AG04450 (cell line): ENCODE data around the gene SPRR2G. TPM values are rescaled to one million over a fixed set of nuclear protein-coding genes. Genes with fewer than 3 reads are reported as not detected.
"Not testable (repeated sequence)": the region's sequence is repeated elsewhere in the genome, so short reads cannot be mapped to it uniquely, and the experiment has no call there.

Source experiments
- CTCF ChIA-PET: fragments of 300-600, 350-600 bp; formaldehyde crosslinking; extraction: SDS; loops from one replicate; lab custom pipeline; 2022; ENCODE audit warnings: antibody characterized with exemption, inconsistent platforms; lab: Charles Lee
- POLR2A ChIA-PET: fragments of 350-600 bp; formaldehyde crosslinking; extraction: SDS; loops from one replicate; lab custom pipeline; 2021; ENCODE audit warnings: antibody characterized with exemption, inconsistent platforms; lab: Yijun Ruan, JAX
- DNase-seq: peaks from one replicate; pipeline ENCODE4 v3.0.0-alpha.2; 2011; ENCODE audit warnings: low read depth, low spot score
- H3K27ac ChIP-seq: one replicate; pipeline ENCODE4 v1.5.1; 2012; ENCODE audit warnings: low read depth, low read length, control low read depth
- H3K27me3 ChIP-seq: one replicate; pipeline ENCODE4 v1.6.0; 2012; ENCODE audit warnings: low read length; ENCODE audit not compliant: control insufficient read depth, insufficient read depth
- H3K4me3 ChIP-seq: 2 replicates; pipeline ENCODE4 v1.5.1; 2011; ENCODE audit warnings: mild to moderate bottlenecking, low read depth, low read length, control low read depth
- H3K9me3 ChIP-seq: 2 replicates; pipeline ENCODE4 v1.5.1; 2012; ENCODE audit warnings: low read length; ENCODE audit not compliant: control insufficient read depth, insufficient read depth
- CTCF ChIP-seq: IDR thresholded peaks from 2 replicates; pipeline ENCODE4 v1.5.1; 2011; ENCODE audit warnings: low read depth, low read length, control low read depth, inconsistent platforms
- polyA plus RNA-seq: library from polyadenylated mRNA; depleted of rRNA; stranded (reverse); fragments of >200 nt; gene quantifications from 2 replicates; pipeline ENCODE4 v1.2.3, GENCODE V29; 2011; rRNA removed
- small RNA-seq: library from RNA; depleted of rRNA; stranded (forward); fragments of <200 nt; gene quantifications from one replicate; pipeline ENCODE3, GENCODE V24; 2012; ENCODE audit warnings: low read depth; ENCODE audit not compliant: insufficient read length

The SPRR2G gene
- polyA plus RNA-seq, 1 experiment = not detected

GRCh38 chr1:153119491-153119971 lies 31.2 kb downstream of the SPRR2G start:
- Histone ChIP-seq H3K27ac (no peak overlapping the region), H3K27me3 (no peaks in the 10 kb centered on the region), H3K4me3 (no peak overlapping the region), H3K9me3 (no peaks in the 10 kb centered on the region)
- TF ChIP-seq CTCF = no peak
- DNase-seq = no peak
- ChIA-PET CTCF (no interaction called here), POLR2A (no interaction called here)

- H3K9me3 ChIP-seq, DNase-seq, H3K27ac ChIP-seq, POLR2A ChIA-PET, H3K4me3 ChIP-seq, CTCF ChIA-PET, H3K27me3 ChIP-seq: not testable (repeated sequence)
Measured at GRCh38 chr1:153115264-153115663, 35.4 kb downstream of the SPRR2G start.

GRCh38 chr1:153113416-153113815 lies 37.3 kb downstream of the SPRR2G start, which contains the start of gene SPRR2F:
Gene SPRR2F (minus strand): TSS chr1:153113516. CDS start chr1:153112733, 783 bp downstream.
- ChIA-PET CTCF (no interaction called here), POLR2A (no interaction called here)
- no peak for DNase-seq
- Histone ChIP-seq H3K27ac (no peak within 1 kb of the TSS), H3K9me3 (no peaks in the 10 kb centered on the region), H3K4me3 (no peak within 1 kb of the TSS), H3K27me3 (no peaks in the 10 kb centered on the region)
- TF ChIP-seq CTCF = no peak

- H3K4me3 ChIP-seq, CTCF ChIA-PET, H3K27ac ChIP-seq, H3K27me3 ChIP-seq, H3K9me3 ChIP-seq, POLR2A ChIA-PET, DNase-seq: not testable (repeated sequence)
Measured at GRCh38 chr1:153112454-153112853, 38.2 kb downstream of the SPRR2G start.

DNA sequence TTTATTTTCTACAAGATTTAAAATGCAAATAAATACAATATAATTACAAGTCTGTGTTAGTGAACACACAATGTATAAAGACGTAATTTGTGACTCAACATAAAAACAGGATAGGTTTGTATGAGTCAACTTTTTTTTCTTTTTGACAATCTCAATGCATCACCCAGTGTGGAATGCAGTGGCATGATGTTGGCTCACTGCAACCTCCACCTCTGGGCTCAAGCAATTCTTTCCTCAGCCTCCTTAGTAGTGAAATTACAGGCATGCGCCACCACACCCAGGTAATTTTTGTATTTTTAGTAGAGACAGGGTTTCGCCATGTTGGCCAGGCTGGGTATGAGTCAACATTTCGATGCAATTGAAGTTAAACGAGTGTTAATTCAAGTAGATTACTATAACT lies 50.4 kb downstream of the SPRR2G start:
- H3K27ac ChIP-seq = no peak overlapping the region
- no peak overlapping the region for H3K4me3 ChIP-seq
- ChIA-PET CTCF (no interaction called here), POLR2A (no interaction called here)
- H3K27me3 ChIP-seq = no peaks in the 10 kb centered on the region
- no peak for TF ChIP-seq CTCF
- H3K9me3 ChIP-seq = no peaks in the 10 kb centered on the region
- DNase-seq = no peak

Small RNA genes lying within 50 kb of the gene (small RNA-seq; reads per million reads assigned to genes)
- not detected for gene SPRR2C

Other genes with a start within 250 kb of the SPRR2G start
- not detected in 2 replicates for gene IVL, start 242.3 kb downstream of the SPRR2G start, polyA plus RNA-seq
- gene SPRR5, start 203.7 kb downstream of the SPRR2G start, polyA plus RNA-seq = not detected in 2 replicates
- gene SPRR4, start 180.2 kb downstream of the SPRR2G start, polyA plus RNA-seq = not detected in 2 replicates
- gene SPRR1A, start 166.8 kb downstream of the SPRR2G start, polyA plus RNA-seq = not detected in 2 replicates
- not detected in 2 replicates for gene SPRR3, start 149.1 kb downstream of the SPRR2G start, polyA plus RNA-seq
- gene SPRR1B, start 119.7 kb downstream of the SPRR2G start, polyA plus RNA-seq = not detected in 2 replicates
- gene SPRR2D, start 109.8 kb downstream of the SPRR2G start, polyA plus RNA-seq = not detected in 2 replicates
- gene SPRR2A, start 93.4 kb downstream of the SPRR2G start, polyA plus RNA-seq = not detected in 2 replicates
- gene SPRR2B, start 79.3 kb downstream of the SPRR2G start, polyA plus RNA-seq = not detected in 2 replicates
- not detected in 2 replicates for gene SPRR2E, start 56.4 kb downstream of the SPRR2G start, polyA plus RNA-seq
- gene SPRR2F, start 37.4 kb downstream of the SPRR2G start, polyA plus RNA-seq = not detected in 2 replicates
- gene LELP1, start 52.5 kb upstream of the SPRR2G start, polyA plus RNA-seq = not detected in 2 replicates
- gene PRR9, start 66.7 kb upstream of the SPRR2G start, polyA plus RNA-seq = not detected in 2 replicates
- gene LORICRIN, start 108.8 kb upstream of the SPRR2G start, polyA plus RNA-seq = not detected in 2 replicates
- not detected in 2 replicates for gene PGLYRP3, start 162.1 kb upstream of the SPRR2G start, polyA plus RNA-seq
- not detected in 2 replicates for gene PGLYRP4, start 198.0 kb upstream of the SPRR2G start, polyA plus RNA-seq
- not detected in 2 replicates for gene S100A9, start 207.0 kb upstream of the SPRR2G start, polyA plus RNA-seq
- gene S100A12, start 224.7 kb upstream of the SPRR2G start, polyA plus RNA-seq = not detected in 2 replicates
- not detected in 2 replicates for gene S100A8, start 240.2 kb upstream of the SPRR2G start, polyA plus RNA-seq